ENCODE results near the gene ACSL6.

GRCh38 chr5:131980696-131981095, 30.8 kb downstream of the ACSL6 start:
- TF ChIP-seq, protein P1, sequence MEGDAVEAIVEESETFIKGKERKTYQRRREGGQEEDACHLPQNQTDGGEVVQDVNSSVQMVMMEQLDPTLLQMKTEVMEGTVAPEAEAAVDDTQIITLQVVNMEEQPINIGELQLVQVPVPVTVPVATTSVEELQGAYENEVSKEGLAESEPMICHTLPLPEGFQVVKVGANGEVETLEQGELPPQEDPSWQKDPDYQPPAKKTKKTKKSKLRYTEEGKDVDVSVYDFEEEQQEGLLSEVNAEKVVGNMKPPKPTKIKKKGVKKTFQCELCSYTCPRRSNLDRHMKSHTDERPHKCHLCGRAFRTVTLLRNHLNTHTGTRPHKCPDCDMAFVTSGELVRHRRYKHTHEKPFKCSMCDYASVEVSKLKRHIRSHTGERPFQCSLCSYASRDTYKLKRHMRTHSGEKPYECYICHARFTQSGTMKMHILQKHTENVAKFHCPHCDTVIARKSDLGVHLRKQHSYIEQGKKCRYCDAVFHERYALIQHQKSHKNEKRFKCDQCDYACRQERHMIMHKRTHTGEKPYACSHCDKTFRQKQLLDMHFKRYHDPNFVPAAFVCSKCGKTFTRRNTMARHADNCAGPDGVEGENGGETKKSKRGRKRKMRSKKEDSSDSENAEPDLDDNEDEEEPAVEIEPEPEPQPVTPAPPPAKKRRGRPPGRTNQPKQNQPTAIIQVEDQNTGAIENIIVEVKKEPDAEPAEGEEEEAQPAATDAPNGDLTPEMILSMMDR (IDR thresholded peaks at IDR 0.05) = no peak
- TF ChIP-seq EZH2 (IDR thresholded peaks at IDR 0.05; ENCODE audit: borderline replicate concordance, insufficient read depth, low read depth, low read length, poor library complexity, severe bottlenecking) = no peak
